ENCODE measurements around the gene ZSWIM5.
"Not testable (repeated sequence)": the region's sequence is repeated elsewhere in the genome, so short reads cannot be mapped to it uniquely, and the experiment has no call there.

ZSWIM5 gene

DNA sequence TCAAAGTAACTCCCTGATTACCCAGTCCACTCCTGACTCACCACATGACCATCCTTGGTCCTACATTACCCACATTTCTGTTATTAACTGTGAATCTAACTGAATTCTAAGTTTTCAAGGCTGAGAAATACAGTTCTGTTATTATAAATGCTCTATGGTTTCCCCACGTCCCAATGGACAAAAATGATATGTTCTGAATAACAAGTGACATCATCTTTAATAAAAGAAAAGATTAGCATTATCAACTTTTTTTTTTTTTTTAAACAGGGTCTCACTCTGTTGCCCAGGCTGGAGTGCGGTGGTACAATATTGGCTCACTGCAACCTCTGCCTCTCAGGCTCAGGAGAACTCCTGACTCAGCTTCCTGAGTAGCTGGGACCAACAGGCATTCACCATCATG, 59.6 kb downstream of the ZSWIM5 start:
- no peak for DNase-seq (ENCODE audit: low read depth in 3 of 3)

DNA sequence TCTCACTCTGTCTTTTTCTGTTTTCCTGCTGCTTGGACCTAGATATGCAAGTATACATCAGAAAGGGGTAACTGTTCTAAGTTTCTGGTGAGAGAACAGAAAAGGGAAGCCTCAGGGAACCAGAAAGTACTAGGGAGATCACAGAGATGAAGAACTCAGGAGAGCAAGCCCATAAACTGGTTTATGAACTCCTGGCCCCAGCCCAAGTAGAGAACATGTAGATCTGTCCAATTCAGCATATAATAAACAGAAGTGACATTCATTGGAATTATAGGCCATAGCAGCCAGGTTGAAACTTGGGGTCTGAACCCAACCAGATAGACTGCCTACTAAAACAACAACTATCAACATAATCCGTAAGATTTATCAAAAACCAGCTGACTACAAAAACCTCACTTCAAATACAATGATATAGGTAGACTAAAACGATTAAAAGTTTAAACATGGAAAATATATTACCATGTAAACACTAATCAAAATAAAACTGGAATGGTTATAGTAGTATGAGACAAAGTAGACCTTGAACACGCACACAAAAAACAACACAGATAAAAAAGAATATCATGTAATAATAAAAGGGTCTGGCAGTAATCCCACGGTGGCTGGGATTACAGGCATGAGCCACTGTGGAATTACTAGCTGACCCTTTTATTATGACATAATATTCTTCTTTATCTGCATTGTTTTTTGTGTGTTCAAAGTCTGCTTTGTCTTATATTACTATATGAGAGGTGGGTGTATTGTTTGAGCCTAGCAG, 65.0 kb downstream of the ZSWIM5 start:
- no peak for DNase-seq (ENCODE audit: low read depth in 3 of 3)

DNA sequence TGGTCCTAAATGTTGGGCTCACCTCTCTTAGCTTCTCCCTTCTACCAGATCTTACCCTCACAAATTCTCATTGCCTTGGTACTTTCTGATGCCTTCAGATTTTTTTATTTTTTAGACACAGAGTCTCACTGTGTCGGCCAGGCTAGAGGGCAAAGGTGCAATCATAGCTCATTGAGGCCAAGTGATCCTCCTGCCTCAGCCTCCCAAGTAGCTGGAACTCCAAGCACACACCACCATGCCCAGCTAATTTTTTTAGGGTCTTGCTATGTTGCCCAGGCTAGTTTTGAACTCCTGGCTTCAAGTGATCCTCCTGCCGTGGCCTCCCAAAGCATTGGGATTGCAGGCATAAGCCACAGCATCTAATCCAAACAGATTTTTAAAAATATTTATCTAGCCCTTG, 69.4 kb downstream of the ZSWIM5 start:
- DNase-seq (ENCODE audit: low read depth in 3 of 3), result no peak

DNA sequence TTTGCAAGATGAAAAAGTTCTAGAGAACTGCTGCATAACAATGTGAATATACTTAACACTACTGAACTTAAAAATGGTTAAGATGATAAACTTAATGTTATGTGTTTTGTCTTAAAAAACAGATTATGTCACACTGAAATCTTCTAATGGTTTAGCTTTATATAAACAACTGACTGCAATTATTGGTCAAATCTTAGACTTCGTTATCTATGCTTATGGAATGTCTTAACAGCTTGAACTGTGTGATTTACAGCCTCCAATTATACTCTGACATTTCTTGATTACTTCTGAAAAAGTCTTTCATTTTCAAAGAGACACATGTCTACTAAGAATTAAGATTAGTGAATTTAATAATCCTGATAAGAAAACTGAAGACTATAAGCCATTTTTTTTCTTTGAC, 71.1 kb downstream of the ZSWIM5 start:
- no peak for DNase-seq (ENCODE audit: low read depth in 3 of 3)

DNA sequence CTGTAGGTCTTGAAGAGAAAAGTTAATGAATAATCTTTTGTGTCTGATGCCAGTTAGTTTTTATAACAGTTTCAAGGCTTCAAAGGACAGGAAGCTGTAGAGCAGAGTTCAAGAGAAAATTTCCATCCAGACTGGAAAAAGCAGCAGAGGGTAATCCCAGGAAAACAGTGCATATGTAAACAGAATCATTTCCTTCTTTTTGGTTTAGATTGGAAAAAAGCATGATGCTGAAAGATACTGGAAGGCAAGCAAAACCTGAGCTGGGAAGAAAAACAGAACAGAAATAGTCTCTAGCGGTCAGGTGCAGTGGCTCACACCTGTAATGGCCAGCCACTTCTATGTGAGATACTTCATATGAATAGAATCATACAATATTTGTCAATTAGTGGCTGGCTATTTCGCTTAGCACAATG, 71.9 kb downstream of the ZSWIM5 start:
- no peak for DNase-seq (ENCODE audit: low read depth in 3 of 3)

DNA sequence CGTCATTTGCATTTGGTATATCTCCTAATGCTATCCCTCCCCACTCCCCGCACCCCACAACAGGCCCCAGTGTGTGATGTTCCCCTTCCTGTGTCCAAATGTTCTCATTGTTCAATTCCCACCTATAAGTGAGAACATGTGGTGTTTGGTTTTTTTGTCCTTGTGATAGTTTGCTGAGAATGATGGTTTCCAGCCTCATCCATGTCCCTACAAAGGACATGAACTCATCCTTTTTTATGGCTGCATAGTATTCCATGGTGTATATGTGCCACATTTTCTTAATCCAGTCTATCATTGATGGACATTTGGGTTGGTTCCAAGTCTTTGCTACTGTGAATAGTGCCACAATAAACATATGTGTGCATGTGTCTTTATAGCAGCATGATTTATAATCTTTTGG, 73.7 kb downstream of the ZSWIM5 start:
- DNase-seq (ENCODE audit: low read depth in 3 of 3), result not testable (repeated sequence)

DNA sequence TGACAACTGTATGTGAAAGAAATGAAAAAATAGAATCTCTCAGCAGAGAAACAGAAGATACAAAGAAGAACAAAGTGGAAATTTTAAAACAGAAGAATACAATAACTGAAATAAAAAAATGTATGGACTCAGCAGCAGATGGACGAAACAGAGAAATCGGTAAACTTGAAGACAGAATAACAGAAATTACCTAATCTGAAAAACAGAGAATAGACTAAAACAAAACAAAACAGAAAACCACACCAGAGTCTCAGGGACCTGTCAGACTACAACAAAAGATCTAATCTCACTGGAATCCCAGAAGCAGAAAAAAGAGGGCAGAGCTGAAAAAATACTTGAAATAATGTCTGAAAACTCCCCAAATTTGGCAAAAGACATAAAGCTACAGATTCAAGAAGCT, 83.0 kb downstream of the ZSWIM5 start:
- DNase-seq (ENCODE audit: low read depth in 3 of 3), result no peak

DNA sequence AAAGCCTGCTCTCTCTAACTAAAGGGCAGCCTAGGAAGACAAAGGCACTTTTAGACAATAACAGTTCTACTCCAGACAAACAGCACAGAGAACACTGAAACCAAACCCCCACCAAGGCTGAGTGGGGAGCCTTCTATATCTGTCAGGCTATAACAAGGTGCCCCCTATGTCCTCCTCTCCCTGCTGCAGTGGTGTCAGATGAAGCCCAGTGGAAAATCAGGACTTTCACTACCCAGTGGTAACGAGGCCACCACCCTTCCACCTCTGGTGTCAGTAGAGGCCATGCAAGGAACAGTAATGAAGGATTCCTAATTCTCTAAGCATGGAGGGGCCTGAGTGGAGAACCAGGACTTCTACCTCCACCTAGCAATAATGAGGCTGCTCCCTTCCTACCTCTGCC, 83.7 kb downstream of the ZSWIM5 start:
- DNase-seq (ENCODE audit: low read depth in 3 of 3), result no peak

DNA sequence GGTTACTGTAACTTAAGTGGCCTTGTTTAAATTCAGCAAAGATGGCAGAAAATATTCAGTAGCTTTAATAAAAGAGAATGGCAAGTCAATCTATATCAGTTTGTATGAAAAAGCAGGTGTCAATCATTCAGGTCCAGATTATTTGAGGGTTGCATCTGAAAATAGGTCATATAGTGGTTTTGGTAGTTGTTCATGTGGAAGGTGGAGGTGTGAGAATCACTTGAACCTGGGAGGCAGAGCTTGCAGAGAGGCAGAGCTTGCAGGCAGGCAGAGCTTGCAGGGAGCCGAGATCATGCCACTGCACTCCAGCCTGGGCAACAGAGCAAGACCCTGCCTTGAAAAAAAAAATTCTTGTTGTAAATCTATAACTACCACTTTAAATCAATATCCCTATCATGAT, 88.6 kb downstream of the ZSWIM5 start:
- DNase-seq (ENCODE audit: low read depth in 3 of 3), result no peak

DNA sequence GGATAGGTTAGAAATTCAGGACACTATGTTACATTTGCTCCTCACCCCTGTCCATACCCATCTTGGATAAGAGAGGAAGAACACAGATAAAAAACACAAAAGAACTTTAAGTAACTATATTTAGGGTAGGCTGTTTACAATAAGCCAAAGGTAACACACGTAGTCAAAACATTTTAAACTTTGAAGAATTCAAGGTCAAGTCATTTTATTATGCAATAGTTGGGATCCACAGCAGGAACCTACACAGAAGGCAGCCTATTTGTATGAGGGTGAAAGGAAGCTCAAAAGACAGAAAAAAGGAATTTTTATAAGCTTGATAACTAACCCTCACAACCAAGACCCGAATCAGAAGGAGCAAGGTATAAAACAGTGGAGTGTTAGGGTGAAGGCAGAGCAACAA, 89.6 kb downstream of the ZSWIM5 start:
- DNase-seq (ENCODE audit: low read depth in 3 of 3), result no peak

DNA sequence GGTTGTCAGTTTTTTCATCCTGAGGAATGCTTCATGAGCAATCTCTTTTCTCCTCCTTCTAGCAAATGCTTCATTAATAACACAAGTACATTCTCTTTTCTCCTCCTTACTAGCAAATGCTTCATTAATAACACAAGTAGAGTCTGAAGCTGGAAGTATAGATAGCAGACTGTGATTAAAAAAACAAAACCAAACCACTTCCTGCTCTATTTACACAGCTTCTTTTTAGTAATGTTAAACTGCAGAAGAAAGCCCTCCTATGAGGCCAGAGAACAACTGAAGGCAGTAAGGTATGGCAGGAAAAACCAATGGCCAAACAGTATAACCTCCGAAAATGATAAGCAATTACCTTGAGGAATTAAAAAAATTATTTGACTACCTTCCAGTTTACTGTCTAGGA, 90.1 kb downstream of the ZSWIM5 start:
- DNase-seq (ENCODE audit: low read depth in 3 of 3), result no peak

DNA sequence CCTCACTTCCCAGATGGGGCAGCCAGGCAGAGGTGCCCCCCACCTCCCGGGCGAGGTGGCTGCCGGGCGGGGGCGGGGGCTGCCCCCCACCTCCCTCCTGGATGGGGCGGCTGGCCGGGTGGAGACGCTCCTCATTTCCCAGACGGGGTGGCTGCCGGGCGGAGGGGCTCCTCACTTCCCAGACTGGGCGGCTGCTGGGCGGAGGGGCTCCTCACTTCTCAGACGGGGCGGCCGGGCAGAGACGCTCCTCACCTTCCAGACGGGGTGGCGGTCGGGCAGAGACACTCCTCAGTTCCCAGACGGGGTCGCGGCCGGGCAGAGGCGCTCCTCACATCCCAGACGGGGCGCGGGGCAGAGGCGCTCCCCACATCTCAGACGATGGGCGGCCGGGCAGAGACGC, 91.2 kb downstream of the ZSWIM5 start:
- DNase-seq (ENCODE audit: low read depth in 3 of 3), result not testable (repeated sequence)

DNA sequence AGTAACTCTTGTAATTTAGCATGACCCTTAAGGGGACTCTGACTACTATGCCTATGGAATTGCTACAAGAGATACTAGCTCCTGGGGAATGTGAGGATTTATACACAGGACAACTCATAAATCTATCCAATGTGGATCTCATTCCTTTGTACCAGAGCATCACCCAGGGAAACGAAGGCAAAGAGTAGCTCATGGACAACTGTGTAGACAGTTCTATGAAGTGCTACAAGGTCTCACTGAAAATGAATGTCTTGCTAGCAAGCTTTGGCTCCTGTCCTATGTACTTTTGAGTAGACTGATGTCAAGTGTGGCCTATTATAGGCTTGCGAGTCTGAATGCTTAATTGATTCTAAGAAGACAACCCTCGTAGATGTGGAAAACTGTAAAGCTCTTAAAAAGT, 93.7 kb downstream of the ZSWIM5 start:
- no peak for DNase-seq (ENCODE audit: low read depth in 3 of 3)

DNA sequence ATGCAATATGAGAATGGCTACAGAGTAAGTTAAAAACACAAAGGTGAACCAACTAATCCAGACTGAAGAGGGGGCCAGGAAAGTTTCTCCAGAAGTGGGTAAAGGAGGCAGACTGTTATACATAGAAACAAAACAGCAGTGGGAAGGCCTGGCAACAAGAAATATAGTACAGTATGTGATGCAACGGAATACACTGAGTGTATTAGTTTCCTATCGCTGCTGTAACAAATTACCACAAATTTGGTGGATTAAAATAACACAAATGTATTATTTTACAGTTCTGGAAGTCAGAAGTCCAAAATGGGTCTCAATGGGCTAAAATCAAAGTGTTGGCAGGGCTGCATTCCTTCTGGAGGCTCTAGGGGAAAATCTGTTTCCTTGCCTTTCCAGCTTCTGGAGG, 95.2 kb downstream of the ZSWIM5 start:
- no peak for DNase-seq (ENCODE audit: low read depth in 3 of 3)

DNA sequence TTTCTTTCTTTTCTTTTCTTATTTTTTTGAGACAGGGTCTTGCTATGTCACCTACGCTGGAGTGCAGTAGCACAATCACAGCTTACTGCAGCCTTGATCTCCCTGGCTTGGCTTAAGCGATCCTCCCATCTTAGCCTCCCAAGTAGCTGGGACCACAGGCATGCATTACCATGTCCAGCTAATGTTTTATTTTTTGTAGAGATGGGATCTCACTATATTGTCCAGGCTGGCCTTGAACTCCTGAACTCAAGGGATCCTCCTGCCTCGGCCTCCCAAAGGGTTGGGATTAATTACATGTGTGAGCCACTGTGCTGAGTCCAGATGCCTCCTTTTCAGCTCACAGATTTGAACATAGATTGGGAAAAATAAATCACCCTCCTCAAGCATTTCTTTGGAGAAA, 98.6 kb downstream of the ZSWIM5 start:
- no peak for DNase-seq (ENCODE audit: low read depth in 3 of 3)

DNA sequence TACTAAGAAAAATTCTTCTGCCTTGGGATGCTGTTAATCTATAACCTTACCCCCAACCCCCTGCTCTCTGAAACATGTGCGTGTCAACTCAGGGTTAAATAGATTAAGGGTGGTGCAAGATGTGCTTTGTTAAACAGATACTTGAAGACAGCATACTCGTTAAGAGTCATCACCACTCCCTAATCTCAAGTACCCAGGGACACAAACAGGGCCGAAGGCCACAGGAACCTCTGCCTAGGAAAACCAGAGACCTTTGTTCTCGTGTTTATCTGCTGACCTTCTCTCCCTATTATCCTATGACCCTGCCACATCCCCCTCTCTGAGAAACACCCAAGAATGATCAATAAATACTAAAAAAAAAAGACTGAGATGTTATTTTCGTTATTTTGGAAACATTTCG, 99.5 kb downstream of the ZSWIM5 start:
- not testable (repeated sequence) for DNase-seq (ENCODE audit: low read depth in 3 of 3)

DNA sequence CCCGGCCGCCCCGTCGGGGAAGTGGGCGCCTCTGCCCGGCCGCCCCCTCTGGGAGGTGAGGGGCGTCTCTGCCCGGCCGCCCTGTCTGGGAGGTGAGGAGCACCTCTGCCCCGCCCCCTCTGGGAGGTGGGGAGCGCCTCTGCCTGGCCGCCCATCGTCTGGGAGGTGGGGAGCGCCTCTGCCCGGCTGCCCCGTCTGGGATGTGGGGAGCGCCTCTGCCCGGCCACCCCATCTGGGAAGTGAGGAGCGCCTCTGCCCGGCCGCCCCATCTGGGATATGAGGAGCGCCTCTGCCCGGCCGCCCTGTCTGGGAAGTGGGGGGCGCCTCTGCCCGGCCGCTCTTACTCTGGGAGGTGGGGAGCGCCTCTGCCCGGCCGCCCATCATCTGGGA, 100.3 kb downstream of the ZSWIM5 start:
- DNase-seq (ENCODE audit: low read depth in 3 of 3), result not testable (repeated sequence)

DNA sequence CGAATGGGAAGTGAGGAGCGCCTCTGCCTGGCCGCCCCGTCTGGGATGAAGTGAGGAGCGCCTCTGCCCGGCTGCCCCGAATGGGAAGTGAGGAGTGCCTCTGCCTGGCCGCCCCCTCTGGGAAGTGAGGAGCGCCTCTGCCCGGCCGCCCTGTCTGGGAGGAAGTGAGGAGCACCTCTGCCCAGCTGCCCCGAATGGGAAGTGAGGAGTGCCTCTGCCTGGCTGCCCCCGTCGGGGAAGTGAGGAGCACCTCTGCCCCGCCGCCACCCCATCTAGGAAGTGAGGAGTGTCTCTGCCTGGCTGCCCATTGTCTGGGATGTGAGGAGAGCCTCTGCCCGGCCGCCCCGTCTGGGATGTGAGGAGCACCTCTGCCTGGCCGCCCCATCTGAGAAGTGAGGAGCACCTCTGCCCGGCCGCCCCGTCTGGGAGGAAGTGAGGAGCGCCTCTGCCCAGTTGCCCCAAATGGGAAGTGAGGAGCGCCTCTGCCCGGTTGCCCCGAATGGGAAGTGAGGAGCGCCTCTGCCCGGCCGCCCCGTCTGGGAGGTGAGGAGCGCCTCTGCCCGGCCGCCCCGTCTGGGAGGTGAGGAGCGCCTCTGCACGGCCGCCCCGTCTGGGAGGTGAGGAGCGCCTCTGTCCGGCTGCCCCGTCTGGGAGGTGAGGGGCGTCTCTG, 100.8 kb downstream of the ZSWIM5 start:
- DNase-seq (ENCODE audit: low read depth in 3 of 3), result not testable (repeated sequence)

DNA sequence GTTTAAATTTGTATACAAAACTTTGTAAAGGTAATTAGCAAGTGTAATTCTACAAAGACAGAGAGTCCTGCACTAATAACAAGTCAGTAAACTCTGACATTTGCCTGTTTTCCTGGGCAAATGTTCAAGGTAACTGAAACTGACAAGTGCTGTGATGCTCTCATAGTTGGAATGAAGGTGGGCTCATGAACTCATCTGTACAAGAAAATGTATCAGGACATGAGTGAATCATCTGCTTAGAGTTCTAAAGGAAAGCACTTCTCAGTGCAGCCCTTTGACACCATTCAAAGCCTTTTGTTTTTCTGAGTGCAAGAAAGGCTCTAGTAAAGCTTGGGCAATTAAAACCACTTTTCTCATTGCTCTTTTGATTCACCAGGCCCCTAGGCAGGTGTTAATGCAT, 102.9 kb downstream of the ZSWIM5 start:
- no peak for DNase-seq (ENCODE audit: low read depth in 3 of 3)

DNA sequence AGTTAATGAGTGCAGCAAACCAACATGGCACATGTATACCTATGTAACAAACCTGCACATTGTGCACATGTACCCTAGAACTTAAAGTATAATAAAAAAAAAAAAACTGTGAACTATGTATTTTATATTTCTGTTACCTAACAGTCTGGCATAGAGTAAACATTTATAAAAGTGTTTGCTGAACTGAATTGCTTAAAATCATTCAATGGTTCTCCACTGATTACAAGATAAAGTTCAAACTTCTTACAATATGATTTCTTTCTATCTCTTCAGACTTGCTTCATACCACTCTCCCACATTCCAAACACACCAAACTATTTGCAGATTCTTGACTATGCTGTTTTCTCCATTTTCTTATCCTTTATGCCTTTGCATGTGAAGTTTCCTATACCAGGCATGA, 104.5 kb downstream of the ZSWIM5 start:
- DNase-seq (ENCODE audit: low read depth in 3 of 3), result no peak

DNA sequence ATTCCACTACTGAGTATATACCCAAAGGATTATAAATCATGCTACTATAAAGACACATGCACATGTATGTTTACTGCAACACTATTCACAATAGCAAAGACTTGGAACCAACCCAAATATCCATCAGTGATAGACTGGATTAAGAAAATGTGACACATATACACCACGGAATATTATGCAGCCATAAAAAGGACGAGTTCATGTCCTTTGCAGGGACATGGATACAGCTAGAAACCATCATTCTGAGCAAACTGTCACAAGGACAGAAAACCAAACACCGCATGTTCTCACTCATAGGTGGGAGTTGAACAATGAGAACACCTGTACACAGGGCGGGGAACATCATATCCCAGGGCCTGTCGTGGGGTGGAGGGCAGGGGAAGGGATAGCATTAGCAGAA, 104.9 kb downstream of the ZSWIM5 start:
- DNase-seq (ENCODE audit: low read depth in 3 of 3), result not testable (repeated sequence)

DNA sequence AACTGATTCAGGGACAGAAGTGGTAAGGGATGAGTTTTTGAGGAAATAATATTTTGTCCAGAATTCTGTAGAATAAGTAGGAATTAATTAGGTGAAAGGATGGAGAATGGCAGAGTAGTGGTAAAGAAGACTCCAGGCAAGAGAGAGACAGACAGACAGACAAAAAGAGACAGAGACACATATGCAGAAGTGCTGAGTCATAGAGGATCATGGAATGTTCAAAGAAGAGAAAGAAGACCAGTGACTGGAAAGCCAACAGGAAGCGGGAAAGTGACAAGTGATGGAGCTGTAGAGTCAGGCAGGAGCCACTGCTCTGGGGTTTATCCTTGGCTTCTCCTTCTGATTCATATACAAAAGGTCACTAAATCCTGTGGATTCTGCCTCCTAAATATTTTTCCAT, 108.5 kb downstream of the ZSWIM5 start:
- DNase-seq (ENCODE audit: low read depth in 3 of 3), result no peak

DNA sequence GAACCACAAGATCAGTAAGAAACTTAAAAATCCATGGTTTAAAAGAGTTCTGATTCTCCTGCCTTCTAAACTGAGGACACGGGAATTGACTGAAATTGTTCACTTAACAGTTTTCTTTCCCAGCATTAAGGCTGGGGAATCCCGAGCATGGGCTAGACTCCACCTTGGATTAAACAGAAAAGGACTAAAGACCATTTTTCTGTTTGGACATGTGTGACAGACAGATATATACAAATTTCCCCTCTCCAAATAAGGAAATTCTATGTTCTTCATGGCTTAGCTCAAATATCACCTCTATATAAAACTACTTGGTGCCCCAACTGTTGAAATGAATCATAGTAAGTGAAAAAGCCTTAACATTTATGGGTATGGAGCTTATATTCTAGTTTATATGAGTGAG, 109.3 kb downstream of the ZSWIM5 start:
- DNase-seq (ENCODE audit: low read depth in 3 of 3), result no peak

DNA sequence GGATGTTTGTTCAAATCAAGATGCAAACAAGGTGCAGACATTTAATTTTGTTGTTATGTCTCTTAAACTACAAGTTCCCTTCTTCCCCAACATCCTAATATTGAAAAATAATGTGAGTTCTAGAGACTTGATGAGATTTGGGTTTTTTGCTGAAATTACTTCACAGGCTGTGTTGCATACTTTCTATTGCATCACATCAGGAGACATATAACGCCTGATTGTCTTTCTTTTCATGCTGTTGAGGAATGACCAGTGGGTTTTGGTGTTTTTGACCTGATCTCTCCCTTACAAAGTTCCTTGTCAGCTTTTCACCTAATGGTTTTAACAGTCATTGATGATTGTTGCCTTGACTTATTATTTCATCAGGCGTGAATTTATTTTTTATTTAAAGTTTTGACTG, 111.0 kb downstream of the ZSWIM5 start:
- DNase-seq (ENCODE audit: low read depth in 3 of 3), result no peak
